Upper lobe of left lung (tissue), 4 donors: ENCODE data around the gene ROGDI.

Experiments
- EP300 ChIP-seq, 4 donors: sonication (generic); formaldehyde crosslinking; IDR thresholded peaks; one replicate each; pipeline ENCODE4 v1.5.1; 2017; ENCODE audit warnings: antibody characterized with exemption in 4 of 4, control low read depth in 2 of 4
- POLR2A ChIP-seq, 4 donors: fragments of 450-650 bp; IDR thresholded peaks; one replicate each; pipeline ENCODE4 v1.5.1; 2016 to 2017; ENCODE audit warnings: antibody characterized with exemption in 4 of 4, mild to moderate bottlenecking in 2 of 4
- POLR2AphosphoS5 ChIP-seq, 2 donors: sonication (generic); formaldehyde crosslinking; IDR thresholded peaks; one replicate each; pipeline ENCODE4 v1.5.1; 2017; ENCODE audit warnings: antibody characterized with exemption in 2 of 2
- TF ChIP-seq, protein P1 (sequence below), 6 experiments: fragments of 450-650 bp in 4 of 6; fragments of 200-600 bp in 2 of 6; sonication (generic) in 2 of 6; IDR thresholded peaks; one replicate each; pipeline ENCODE4 v1.5.1; 2016 to 2019; ENCODE audit warnings: antibody characterized with exemption in 6 of 6

DNA sequence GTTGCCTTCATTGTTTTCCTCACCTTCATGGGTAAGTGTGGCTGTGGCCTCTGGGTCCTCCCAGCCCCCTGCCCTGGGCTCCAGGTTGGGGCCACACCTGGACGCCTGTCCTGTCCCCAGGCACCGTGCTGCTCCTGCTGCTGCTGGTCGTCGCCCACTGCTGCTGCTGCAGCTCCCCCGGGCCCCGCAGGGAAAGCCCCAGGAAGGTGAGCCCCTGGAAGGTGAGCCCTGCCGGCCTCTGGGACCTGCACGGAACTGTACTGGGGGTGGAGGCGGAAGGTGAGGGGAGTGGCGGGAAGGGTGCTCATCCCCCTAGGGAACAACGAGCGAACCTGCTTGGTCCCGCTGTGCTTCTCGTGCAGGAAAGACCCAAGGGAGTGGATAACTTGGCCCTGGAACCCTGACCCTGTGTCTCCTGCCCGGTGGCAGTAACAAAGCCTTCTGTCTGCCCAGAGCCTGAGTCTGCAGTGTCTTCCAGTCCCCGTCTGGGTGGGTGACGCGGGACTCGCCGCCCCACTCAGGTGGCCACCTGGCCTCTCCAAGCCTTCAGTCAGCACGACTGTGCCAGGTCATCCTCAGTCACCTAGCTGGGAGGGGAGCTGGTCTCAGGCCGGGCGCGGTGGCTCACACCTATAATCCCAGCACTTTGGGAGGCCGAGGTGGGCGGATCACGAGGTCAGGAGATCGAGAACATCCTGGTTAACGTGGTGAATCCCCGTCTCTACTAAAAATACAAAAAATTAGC lies 6.4 kb downstream of the ROGDI start:
- TF ChIP-seq POLR2A (IDR thresholded peaks at IDR 0.05), result no peak
- TF ChIP-seq, protein P1, sequence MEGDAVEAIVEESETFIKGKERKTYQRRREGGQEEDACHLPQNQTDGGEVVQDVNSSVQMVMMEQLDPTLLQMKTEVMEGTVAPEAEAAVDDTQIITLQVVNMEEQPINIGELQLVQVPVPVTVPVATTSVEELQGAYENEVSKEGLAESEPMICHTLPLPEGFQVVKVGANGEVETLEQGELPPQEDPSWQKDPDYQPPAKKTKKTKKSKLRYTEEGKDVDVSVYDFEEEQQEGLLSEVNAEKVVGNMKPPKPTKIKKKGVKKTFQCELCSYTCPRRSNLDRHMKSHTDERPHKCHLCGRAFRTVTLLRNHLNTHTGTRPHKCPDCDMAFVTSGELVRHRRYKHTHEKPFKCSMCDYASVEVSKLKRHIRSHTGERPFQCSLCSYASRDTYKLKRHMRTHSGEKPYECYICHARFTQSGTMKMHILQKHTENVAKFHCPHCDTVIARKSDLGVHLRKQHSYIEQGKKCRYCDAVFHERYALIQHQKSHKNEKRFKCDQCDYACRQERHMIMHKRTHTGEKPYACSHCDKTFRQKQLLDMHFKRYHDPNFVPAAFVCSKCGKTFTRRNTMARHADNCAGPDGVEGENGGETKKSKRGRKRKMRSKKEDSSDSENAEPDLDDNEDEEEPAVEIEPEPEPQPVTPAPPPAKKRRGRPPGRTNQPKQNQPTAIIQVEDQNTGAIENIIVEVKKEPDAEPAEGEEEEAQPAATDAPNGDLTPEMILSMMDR (IDR thresholded peaks at IDR 0.05), result no peak
- no peak for TF ChIP-seq POLR2AphosphoS5 (IDR thresholded peaks at IDR 0.05)
- TF ChIP-seq EP300 (IDR thresholded peaks at IDR 0.05), result no peak
